AG04450 (cell line): ENCODE results near the gene MMS19. TPM values are rescaled to one million over a fixed set of nuclear protein-coding genes. Genes with fewer than 3 reads are reported as not detected.
A peak's percentile ranks its signal among the peaks of the same experiment; 100 is the strongest.

ENCODE experiments used
- CTCF ChIA-PET: fragments of 300-600, 350-600 bp; formaldehyde crosslinking; extraction: SDS; loops from one replicate; lab custom pipeline; 2022; ENCODE audit warnings: antibody characterized with exemption, inconsistent platforms; lab: Charles Lee
- POLR2A ChIA-PET: fragments of 350-600 bp; formaldehyde crosslinking; extraction: SDS; loops from one replicate; lab custom pipeline; 2021; ENCODE audit warnings: antibody characterized with exemption, inconsistent platforms; lab: Yijun Ruan, JAX
- DNase-seq: peaks from one replicate; pipeline ENCODE4 v3.0.0-alpha.2; 2011; ENCODE audit warnings: low read depth, low spot score
- H3K27ac ChIP-seq: one replicate; pipeline ENCODE4 v1.5.1; 2012; ENCODE audit warnings: low read depth, low read length, control low read depth
- H3K27me3 ChIP-seq: one replicate; pipeline ENCODE4 v1.6.0; 2012; ENCODE audit warnings: low read length; ENCODE audit not compliant: control insufficient read depth, insufficient read depth
- H3K4me3 ChIP-seq: 2 replicates; pipeline ENCODE4 v1.5.1; 2011; ENCODE audit warnings: mild to moderate bottlenecking, low read depth, low read length, control low read depth
- H3K9me3 ChIP-seq: 2 replicates; pipeline ENCODE4 v1.5.1; 2012; ENCODE audit warnings: low read length; ENCODE audit not compliant: control insufficient read depth, insufficient read depth
- CTCF ChIP-seq: IDR thresholded peaks from 2 replicates; pipeline ENCODE4 v1.5.1; 2011; ENCODE audit warnings: low read depth, low read length, control low read depth, inconsistent platforms
- polyA plus RNA-seq: library from polyadenylated mRNA; depleted of rRNA; stranded (reverse); fragments of >200 nt; gene quantifications from 2 replicates; pipeline ENCODE4 v1.2.3, GENCODE V29; 2011

MMS19 gene
- polyA plus RNA-seq, 1 experiment = 71.5 TPM

- no peak for DNase-seq
- Histone ChIP-seq H3K9me3 (no peaks in the 10 kb centered on the region), H3K27ac (no peak overlapping the region), H3K4me3 (no peak overlapping the region), H3K27me3 (no peaks in the 10 kb centered on the region)
- ChIA-PET POLR2A (no interaction called here), CTCF (no interaction called here)
- no peak for TF ChIP-seq CTCF
Observed at GRCh38 chr10:97459111-97459510, 39.1 kb downstream of the MMS19 start.

GRCh38 chr10:97456686-97457065 lies 41.5 kb downstream of the MMS19 start:
- ChIA-PET POLR2A (no interaction called here), CTCF (interaction anchor here (0.6 to 2.6 kb wide), 3 partner anchors 97 to 270 kb away, joined by 3 to 9 read pairs (median 4); no protein-coding TSS in a partner anchor)
- TF ChIP-seq CTCF = no peak
- Histone ChIP-seq H3K9me3 (no peaks in the 10 kb centered on the region), H3K4me3 (no peak overlapping the region), H3K27ac (no peak overlapping the region), H3K27me3 (no peaks in the 10 kb centered on the region)
- no peak for DNase-seq

GRCh38 chr10:97456034-97456685 lies 42.1 kb downstream of the MMS19 start:
- peak overlapping the region; percentile 2 for H3K27ac ChIP-seq
- H3K27me3 ChIP-seq = no peaks in the 10 kb centered on the region
- no peak for DNase-seq
- TF ChIP-seq CTCF = no peak
- POLR2A ChIA-PET = no interaction called here
- no peaks in the 10 kb centered on the region for H3K9me3 ChIP-seq
- H3K4me3 ChIP-seq = no peak overlapping the region
- CTCF ChIA-PET = interaction anchor here (0.6 to 2.6 kb wide), 4 partner anchors 8 to 279 kb away, joined by 3 to 12 read pairs (median 6); no protein-coding TSS in a partner anchor

- Histone ChIP-seq H3K27ac (peak overlapping the region; percentile 52), H3K4me3 (no peak overlapping the region), H3K27me3 (no peaks in the 10 kb centered on the region), H3K9me3 (no peaks in the 10 kb centered on the region)
- TF ChIP-seq CTCF = no peak
- POLR2A ChIA-PET = interaction anchor here (0.7 kb wide), 1 partner anchor 114 kb away, joined by 3 read pairs; no protein-coding TSS in a partner anchor
- CTCF ChIA-PET = interaction anchor here (2.4 kb wide), 1 partner anchor 10 kb away, joined by 12 read pairs; no protein-coding TSS in a partner anchor
- no peak for DNase-seq
Observed at GRCh38 chr10:97454330-97455036, 43.7 kb downstream of the MMS19 start.

- ChIA-PET POLR2A (no interaction called here), CTCF (interaction anchor here (0.5 to 1.2 kb wide), 2 partner anchors 12 to 101 kb away, joined by 3 to 5 read pairs; no protein-coding TSS in a partner anchor)
- no peaks in the 10 kb centered on the region for H3K9me3 ChIP-seq
- no peak for DNase-seq
- TF ChIP-seq CTCF = no peak
- no peak overlapping the region for H3K4me3 ChIP-seq
- H3K27ac ChIP-seq = no peak overlapping the region
- H3K27me3 ChIP-seq = no peaks in the 10 kb centered on the region
Observed at GRCh38 chr10:97452352-97452751, 45.9 kb downstream of the MMS19 start.
